HG02763 (cell line): ENCODE measurements around the gene MSI2.

Experiments used
- ATAC-seq: cut with Tn5 transposase; IDR thresholded peaks from one replicate; pipeline ENCODE4 v1.9.1; 2021; ENCODE audit warnings: mild to moderate bottlenecking, moderate library complexity; ENCODE audit not compliant: unreplicated experiment

Gene MSI2

DNA sequence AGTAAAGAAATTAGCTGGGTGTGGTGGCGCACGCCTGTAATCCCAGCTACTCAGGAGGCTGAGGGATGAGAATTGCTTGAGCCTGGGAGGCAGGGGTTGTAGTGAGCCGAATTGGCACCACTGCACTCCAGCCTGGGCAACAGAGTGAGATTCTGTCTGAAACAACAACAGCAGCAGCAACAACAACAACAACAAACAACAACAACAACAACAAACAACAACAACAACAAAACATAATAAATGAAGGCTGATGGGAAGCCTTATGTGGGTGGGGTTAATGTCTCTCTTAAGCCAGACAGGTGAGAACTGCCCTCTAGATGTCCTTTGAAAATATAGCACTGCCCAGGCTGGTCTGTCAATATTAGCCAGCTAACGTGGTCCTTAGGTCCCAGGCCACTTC is 107.3 kb downstream of the MSI2 start:
- ATAC-seq: no peak

DNA sequence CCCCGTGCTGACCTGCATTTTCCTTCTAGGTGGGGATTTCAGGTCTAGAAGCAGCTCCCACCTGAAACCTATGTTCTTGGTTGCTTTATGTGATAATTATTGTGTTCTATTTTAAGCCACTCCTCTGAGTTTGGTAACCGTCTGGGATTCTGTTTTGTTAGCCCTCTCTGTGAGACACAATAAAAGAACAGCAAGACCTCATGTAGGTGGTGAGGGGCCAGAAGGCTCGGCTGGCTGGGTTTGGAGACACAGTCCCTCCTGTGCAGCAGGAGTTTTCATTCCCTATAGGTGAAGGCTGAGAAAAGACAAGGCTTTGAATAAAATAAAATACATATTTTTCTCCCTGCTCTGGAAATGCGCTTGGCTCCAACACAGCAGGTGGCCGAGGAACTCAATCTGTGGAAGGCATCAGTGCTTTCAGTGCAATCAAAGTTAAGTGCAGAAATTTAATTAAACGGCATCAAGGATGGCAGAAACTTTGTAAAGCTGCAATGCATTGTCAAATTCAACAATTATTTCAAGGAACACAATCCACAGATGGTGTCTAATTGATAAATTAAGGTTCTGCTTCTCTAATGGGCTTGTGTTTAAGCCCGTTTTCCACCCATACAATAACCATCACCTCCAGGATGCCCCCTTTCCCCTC is 107.8 kb downstream of the MSI2 start:
- no peak for ATAC-seq

DNA sequence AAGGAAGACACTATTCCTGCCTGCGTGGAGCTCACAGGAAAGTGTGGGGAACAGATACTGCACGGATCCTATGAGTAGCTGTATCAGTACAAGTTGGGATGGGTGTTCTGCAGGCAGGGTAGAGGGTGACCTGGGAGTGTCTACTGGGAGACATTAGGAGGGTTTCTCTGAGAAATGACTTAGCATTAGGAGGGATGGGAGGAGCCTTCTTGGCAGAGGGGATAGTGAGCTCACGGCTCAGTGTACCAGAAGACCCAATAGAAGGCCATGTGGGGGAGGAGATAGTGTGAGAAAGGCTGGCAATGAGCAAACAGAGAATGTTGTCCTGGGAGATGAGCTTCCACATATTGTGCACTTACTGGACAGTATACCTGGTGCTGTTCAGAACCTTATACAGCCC is 109.1 kb downstream of the MSI2 start:
- ATAC-seq: no peak

DNA sequence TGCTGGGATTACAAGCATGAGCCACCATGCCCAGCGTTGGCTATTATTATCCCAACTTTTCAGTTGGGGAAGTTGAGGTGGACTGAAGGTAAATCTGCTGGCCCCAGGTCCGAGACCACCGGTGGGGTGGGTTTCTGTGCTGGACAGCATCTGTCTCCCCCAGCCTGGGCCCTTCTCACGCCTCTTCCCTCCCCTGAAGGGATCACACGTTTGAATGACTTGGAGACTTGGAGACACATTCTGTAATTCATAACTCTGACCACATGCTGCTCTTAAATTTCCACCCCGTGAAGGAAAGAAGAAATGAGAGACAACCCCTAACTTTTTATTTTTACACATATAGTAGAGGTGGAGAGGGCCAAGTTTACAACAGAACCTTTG is 109.8 kb downstream of the MSI2 start:
- no peak for ATAC-seq

DNA sequence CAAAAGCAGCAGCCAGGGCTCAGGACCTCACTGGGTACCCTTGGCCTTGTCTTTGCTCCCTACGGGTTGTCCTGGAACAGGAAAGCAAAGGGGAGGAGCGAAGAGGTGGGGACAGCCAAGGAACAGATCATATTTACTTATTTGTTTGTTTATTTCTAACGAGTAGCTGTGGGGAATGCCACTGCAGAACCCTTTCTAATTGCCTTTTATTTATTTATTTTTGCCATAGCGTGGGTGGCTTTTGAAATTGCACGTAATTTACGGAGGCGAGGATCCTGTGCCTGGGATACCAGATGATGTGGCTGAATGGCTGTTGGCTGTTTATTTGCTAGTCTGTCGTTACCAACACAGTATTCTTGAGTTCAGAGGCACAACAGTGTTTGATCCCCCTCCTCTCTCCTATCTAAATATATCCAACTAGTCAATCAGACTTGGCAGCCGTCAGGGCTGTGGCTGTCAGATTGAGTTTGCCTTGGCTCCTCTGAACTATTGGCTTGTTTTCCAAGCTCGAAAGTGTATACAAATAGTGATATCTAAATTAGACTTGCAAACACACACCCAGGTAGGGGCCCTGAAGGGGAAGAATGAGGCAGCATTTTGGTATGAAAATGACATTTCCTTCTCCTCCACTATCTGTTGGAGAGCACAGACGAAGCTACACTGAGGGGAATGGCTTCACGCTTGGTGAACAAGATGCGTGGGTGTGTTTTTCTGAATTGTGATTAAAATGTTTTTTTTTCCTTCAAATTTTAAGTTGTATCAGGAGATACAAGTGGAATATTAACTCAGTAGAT is 110.4 kb downstream of the MSI2 start:
- no peak for ATAC-seq

DNA sequence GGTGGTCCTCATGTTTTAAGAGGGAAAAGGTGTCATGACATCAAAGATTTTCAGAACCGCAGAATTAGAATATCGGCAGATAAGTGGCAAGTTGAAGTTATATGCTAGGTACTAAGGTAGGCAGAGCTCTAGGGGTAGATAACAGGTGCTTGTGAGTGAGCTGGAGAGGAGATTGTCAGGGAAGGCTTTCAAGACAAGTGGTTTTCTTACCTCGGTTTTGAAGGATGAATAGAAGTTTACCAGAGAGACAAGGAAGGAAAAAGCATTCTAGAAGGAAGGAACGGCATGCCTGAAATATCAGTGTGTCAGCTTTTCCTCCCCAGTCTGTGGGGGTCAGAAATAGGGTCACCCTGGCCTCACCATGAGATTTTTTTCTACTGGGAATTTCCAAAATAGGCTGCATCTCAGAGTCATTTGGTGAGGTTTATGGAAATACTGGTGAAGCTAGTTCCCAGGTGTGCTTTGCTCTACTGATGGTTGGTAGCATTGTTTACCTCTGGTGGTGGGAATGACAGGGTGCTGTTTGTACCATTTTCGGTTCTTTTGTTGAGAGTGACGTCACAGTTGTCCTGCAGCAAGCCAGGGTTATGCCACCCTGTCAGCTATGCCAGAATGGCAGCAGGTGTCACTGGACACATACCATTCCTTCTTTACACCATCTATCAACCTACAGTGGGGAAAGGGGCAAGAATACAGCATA is 112.5 kb downstream of the MSI2 start:
- peak; percentile 46 for ATAC-seq

DNA sequence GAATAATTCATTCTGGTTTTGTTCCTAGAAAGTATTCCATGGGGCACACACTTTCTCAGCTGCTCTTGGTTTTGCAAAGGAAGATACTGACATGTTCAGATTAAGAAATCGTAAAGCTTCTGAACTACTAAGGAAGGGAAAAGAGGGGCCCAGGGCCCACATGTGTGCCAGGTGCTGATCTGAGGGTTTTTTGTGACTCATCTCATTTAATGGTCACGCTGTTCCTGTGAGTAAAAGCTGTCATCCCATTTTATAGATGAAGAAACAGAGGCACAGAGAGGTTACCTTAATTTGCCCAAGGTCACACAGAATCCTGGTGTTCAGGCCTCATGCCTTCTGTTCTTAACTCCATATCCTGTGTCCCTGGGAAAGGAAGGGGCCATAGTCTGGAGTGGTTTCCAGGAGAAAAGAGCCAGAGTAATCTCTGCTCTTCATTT is 113.2 kb downstream of the MSI2 start:
- no peak for ATAC-seq

DNA sequence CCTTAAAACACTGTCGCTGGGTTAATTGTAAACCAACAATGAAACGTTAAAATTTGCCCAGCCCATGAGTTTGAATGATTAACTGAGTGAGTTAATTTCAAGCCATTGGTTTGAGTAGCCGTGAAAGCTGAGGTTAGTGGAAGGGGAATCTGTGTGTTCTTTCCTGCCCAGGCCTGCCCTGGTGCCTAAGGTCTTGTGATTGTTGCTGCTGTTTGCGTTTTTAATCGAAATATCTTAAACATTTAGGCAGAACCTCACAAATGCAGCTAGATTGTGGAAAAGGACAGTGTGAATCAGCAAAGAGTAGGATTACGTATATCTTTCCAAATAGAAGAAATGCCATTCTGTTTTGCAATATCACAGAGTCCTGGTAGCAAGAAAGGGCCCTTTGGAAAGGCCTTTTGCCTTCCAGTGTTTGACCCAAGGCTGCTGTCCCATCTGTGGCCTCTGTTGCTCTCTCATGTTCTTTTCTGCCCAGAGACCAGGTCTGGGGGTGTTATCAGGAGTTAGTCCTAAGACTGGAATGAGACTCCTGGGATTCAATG is 113.8 kb downstream of the MSI2 start:
- ATAC-seq: no peak

DNA sequence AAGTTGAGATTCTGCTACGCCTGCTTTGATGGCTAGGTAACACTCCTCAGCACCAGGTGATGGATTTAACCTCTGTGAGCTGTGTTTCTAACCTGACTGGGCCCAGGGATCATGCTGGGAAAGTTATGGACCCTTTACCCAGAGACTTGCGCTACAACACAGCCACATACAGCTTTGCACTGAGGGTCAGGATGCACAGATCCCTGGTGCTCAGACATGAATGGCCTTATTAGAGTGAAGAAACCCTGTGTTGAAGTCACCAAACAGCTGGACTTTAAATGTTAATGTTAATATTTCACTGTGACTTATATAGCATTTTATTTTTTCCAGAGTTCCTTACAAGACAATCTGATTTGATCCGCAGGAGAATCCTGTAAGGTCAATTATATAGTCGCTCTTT is 114.3 kb downstream of the MSI2 start:
- no peak for ATAC-seq

DNA sequence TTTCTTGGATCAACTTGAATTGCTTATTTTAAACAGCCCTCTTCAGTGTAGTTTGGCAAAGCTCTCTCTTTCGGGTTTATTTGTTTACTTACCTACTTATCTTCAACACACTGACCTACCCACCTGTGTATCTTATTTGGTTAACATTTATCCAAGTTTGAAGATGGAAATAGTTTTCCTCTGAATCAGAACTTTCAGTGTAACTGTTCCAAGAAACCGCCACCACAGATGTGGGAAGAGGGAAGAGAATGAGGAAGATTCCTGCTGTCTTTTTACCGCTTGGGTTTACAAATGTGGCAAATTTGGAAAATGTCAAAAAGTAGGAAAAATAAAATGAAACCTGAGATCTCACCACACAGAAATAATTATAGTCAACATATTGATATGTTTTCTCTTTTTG is 115.8 kb downstream of the MSI2 start:
- ATAC-seq: no peak

DNA sequence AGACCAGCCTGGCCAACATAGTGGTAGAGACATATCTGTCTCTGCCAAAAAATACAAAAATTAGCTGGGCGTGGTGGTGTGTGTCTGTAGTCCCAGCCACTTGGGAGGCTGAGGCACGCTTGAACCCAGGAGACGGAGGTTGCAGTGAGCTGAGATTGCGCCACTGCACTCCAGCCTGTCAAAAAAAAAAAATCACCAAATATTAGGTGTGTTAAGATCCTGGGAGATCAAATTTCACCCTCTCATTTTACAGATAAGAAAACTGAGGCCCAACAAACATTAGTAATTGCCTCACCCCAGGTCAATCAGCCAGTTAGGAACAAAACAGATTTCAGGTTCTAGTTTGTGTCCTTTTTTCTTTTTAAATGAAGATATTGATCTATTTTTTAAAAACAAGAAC is 116.7 kb downstream of the MSI2 start:
- no peak for ATAC-seq

DNA sequence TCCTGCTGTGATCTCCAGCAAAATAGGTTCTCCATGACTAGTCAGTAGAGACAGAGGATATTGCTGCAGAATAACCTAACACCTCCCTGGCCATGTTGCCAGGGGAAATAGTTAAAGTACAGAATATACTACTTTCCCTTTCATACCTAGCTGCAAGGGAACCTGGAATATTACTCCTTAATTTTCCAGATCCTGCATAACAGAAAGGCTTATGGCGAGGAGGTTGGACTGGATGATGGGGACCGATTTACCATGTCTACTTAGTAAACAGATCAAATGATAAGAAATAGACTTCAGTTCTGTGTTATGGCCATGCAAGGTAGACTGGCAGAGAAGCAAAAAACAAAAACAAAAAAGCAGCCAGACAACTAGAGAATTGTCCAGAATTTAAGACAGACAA is 117.4 kb downstream of the MSI2 start:
- ATAC-seq: no peak

DNA sequence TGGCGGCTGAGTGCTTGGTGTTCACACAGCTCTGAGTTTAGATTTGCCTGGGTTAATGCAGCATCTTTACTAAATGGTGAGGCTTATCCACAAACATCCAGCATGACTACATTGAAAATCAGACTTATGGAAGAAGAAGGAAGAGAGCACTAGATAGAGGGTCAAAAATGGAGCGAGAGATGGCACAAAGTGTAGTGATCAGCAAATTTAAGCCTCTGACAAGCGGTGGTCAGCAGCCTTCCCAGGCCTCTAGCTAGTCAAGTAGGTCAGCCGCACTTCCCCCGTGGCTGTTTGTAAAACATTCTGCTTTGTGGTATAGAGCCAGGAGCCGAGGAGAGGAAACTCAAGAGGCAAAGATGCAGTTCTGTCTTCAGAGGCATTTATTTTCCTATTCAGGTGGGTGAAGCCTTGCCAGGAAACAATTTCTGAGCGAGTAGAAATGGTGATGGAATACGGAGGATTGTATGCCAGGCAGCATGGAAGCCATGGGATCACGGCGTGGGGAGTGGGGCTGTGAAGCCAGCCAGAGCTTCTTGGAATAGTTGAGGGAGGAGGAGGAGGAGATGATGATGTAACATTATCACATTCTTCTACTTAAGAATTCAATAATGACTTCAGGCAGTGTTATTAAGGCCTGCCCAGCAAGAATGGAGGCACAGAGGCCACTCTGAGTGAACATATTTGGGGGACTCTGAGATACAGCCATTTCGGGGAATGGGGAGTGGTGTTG is 118.9 kb downstream of the MSI2 start:
- no peak for ATAC-seq

DNA sequence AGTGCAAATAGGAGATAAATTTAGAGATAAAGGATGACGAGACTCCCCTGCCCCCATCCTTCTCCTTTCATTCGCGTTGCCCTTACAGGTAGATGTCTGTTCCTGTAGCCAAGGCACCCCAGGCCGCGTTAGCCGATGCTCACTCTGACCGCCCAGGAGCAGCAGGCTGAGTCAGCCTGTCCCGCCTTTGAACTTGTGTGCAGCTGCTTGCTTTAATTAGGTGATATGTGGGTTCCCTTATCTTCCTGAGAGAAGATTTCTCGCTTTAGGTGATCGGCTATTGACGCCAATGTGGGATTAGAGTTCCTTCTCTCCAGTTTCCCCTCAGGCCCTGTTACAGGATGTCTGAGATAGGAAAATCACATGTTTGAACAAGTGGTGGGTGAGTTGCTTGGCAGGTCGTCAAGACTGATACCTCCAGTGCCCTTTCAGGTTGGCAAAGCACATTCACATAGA is 119.5 kb downstream of the MSI2 start:
- ATAC-seq: no peak

DNA sequence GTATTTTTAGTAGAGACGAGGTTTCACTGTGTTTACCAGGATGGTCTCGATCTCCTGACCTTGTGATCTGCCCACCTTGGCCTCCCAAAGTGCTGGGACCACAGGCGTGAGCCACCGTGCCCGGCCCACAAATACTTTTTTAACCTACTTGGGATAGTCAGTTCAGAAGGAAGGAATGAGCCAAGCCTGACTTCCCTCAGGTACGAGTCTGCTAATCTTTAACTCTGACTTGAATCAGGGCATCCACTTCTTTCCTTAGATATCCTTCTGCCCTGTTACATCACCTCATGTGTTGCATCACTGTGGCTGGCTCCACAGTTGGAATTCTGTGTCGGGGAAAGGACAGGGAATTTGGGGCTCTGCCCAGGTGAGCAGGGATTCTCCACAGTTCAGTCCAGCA is 120.8 kb downstream of the MSI2 start:
- no peak for ATAC-seq

DNA sequence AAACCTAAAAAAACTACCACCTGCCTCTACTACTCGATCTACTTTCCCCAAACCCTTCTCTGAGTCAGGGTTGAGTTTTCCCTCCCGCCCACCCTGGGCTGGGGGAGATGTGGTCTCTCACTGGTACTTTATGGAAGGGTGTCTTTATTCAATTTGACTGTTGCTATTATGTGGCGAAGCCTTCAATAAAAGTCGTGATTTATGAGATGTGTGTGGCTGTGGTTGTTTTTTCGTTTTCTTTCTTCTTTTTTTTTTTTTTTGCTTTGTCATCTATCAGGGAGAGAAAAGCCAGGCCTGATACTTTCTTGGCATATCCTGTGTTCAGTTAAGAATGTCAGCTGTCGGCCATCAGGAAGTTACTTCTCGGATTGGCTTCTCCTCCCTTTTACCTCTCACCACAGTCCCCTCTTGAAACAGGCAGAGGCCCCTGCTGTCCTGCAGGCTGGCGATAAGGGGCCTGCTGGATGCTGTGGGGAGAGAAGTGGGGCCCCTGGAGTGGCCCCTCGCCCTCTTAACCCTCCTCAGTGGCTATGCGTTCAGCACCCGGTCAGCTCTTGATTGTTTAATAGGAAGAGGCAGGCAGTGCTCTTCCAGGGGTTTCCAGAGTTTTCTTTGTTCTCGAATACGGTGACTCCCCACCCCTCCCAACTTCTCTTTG is 123.0 kb downstream of the MSI2 start:
- no peak for ATAC-seq

DNA sequence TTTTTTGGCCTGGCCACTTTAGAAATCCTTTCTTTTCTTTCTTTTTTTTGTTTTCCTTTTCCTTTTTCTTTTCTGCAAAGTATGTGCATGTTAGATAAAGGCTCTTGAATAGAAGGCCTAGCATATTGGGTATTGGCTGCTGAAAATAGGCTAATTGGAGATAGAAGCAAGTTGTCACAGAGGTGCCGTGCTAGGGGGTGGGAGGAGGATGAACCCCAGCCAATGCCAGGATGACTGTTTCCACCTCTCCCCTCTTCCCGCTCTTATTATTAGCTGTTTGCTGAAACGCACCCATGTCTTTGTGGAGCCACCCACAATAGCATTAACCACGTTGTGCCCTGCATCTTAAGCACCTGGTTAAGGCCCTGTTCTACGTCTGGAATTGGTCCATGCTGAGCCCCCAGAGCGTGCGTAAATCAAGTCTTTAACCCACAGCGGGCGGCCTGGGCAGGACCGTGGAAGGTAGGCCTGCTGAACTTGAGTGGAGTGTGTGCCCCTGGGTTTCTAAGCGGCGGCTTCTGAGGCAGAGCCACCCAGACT is 123.6 kb downstream of the MSI2 start:
- ATAC-seq: no peak

DNA sequence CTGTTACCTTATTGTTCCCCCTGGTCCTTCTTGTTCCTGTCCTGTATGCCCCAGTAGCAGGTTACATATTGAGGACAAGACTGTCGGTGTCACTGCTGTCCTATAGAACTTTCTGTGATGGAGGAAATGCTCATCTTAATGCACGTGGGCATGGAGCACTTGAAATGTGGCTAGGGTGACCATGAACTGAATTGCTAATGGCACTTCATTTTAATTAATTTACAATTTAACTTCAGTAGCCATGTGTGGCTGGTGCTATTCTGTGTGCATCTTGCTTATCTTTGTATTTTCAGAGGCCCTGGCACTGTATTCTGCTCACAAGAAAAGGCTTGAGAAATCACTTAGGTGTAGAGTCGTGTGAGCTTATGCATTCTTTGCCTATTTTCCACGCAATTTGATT is 125.2 kb downstream of the MSI2 start:
- no peak for ATAC-seq

DNA sequence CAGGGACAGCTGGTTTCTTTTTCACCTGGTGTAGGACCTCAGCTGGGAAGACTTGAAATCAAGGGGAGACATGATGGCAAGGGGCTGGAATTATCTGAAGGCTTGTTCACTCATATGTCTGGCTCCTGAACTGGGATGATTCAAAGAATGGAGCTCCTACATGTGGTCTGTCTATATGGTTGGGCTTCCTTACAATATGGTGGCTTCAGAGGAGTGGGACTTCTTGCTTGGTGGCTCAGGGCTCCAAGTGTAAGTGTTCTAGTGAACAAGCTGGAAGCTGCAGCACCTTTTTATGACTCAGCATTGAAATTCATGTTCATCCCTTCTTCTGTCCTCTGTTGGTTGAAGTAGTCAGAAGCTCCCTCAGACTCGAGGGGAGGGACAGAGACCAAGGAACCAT is 127.9 kb downstream of the MSI2 start:
- no peak for ATAC-seq

DNA sequence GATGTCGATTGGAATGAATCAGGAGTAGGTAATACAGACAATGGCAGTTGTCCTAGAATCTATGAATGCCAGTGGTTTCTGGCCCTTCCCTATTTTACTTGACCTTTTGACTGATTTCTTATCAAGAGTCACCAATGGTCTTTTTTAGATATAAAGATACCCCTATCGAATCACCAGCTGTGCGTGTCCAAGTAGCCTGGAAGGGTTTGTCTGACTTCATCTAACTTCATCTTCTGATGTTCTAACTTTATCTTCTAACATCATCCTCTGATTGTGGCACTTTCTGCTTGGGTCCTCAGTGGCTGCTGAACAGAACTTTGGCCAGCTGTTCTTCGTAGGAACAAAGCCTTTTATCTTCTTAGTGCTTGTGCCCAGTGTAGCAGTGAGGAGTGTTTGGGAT is 129.7 kb downstream of the MSI2 start:
- ATAC-seq: no peak
